HCT116 (cell line): ENCODE measurements around the gene GTF2IRD1. TPM values are rescaled to one million over a fixed set of nuclear protein-coding genes. Genes with fewer than 3 reads are reported as not detected.

Experiments
- ATAC-seq: fragments of 200-7000 bp; cut with Tn5 transposase; 2 replicates; pipeline ENCODE4 v1.9.1; 2020; ENCODE audit warnings: mild to moderate bottlenecking, moderate library complexity
- BruUV-seq: library from RNA; stranded (reverse); fragments of 400-500 nt; replicated peaks from 2 replicates; lab custom pipeline; 2021; lab: Mats Ljungman, UMichigan
- CTCF ChIA-PET: fragments of 300-600 bp; sonication (Branson Sonifier 250); formaldehyde crosslinking; loops from one replicate; lab custom pipeline; 2021; ENCODE audit warnings: antibody characterized with exemption; lab: Charles Lee
- POLR2A ChIA-PET: fragments of 300-600, 350-600 bp; sonication (Branson Sonifier 250); formaldehyde crosslinking; loops from one replicate; lab custom pipeline; 2021; ENCODE audit warnings: antibody characterized with exemption; lab: Charles Lee
- RAD21 ChIA-PET, 2 experiments: fragments of 300-600 bp; sonication (Branson Sonifier 250); formaldehyde crosslinking; loops; one replicate each; lab custom pipeline; 2023; ENCODE audit warnings: low total read pairs in 2 of 2; ENCODE audit not compliant: uncharacterized antibody in 2 of 2, unreplicated experiment in 2 of 2, low non-redundant PET in 1 of 2; lab: Charles Lee
- DNase-seq: peaks from one replicate; pipeline ENCODE4 v3.0.0-alpha.2; 2010; ENCODE audit warnings: low read depth, low spot score
- H2AFZ ChIP-seq: fragments of 200-600 bp; shearing (Covaris generic), sonication (generic); 2 replicates; pipeline ENCODE4 v1.6.1; 2017; ENCODE audit warnings: low read depth, mixed run types, mixed read lengths, antibody characterized with exemption, low read length; ENCODE audit not compliant: poor library complexity, severe bottlenecking
- H3K27ac ChIP-seq: 2 replicates; pipeline ENCODE4 v1.5.1; 2012; ENCODE audit warnings: low read depth, low read length
- H3K27me3 ChIP-seq: fragments of 200-600 bp; sonication (generic); 2 replicates; pipeline ENCODE4 v1.6.1; 2016; ENCODE audit warnings: mixed run types, low read length, mixed read lengths; ENCODE audit not compliant: insufficient read depth
- H3K36me3 ChIP-seq, 2 experiments: fragments of 200-500 bp in 1 of 2; fragments of 200-600 bp in 1 of 2; sonication (Bioruptor generic) in 1 of 2; sonication (generic) in 1 of 2; 2 replicates each; pipeline versions ENCODE4 v1.5.1 to v1.6.1; 2014 to 2016; ENCODE audit warnings: low read length in 2 of 2, inconsistent platforms in 1 of 2, mixed read lengths in 1 of 2, mixed run types in 1 of 2; ENCODE audit not compliant: insufficient read depth in 2 of 2, control insufficient read depth in 1 of 2
- H3K4me1 ChIP-seq, 2 experiments: fragments of 200-600 bp in 1 of 2; sonication (generic) in 1 of 2; 2 replicates each; pipeline versions ENCODE4 v1.5.1 to v1.6.1; 2012 to 2017; ENCODE audit warnings: low read length in 2 of 2, inconsistent platforms in 1 of 2, mild to moderate bottlenecking in 1 of 2, mixed read lengths in 1 of 2, mixed run types in 1 of 2, moderate library complexity in 1 of 2; ENCODE audit not compliant: insufficient read depth in 2 of 2, control insufficient read depth in 1 of 2
- H3K4me2 ChIP-seq: fragments of 200-600 bp; sonication (generic); 2 replicates; pipeline ENCODE4 v1.6.1; 2017; ENCODE audit warnings: mixed run types, low read length, mixed read lengths
- H3K4me3 ChIP-seq, 2 experiments: fragments of 200-600 bp in 1 of 2; sonication (generic) in 1 of 2; replicated peaks in 1 of 2; 2 replicates each; pipeline ENCODE4 v1.5.1; 2011 to 2016; ENCODE audit warnings: low read length in 2 of 2, control low read depth in 1 of 2, low read depth in 1 of 2, mild to moderate bottlenecking in 1 of 2, mixed read lengths in 1 of 2, mixed run types in 1 of 2
- H3K79me2 ChIP-seq: fragments of 200-600 bp; sonication (generic); 2 replicates; pipeline ENCODE4 v1.6.1; 2017; ENCODE audit warnings: mild to moderate bottlenecking, mixed run types, low read length, moderate library complexity, mixed read lengths; ENCODE audit not compliant: insufficient read depth
- H3K9ac ChIP-seq: fragments of 200-600 bp; sonication (generic); 2 replicates; pipeline ENCODE4 v1.6.1; 2016; ENCODE audit warnings: low read length, mixed read lengths
- H3K9me2 ChIP-seq: fragments of 200-600 bp; sonication (generic), shearing (Covaris generic); 2 replicates; pipeline ENCODE4 v1.6.1; 2017; ENCODE audit warnings: mixed run types, mild to moderate bottlenecking, moderate library complexity; ENCODE audit not compliant: insufficient read depth
- H3K9me3 ChIP-seq, 2 experiments: fragments of 200-500 bp in 1 of 2; fragments of 200-600 bp in 1 of 2; sonication (Bioruptor generic) in 1 of 2; sonication (generic) in 1 of 2; 2 replicates each; pipeline ENCODE4 v1.6.1; 2014 to 2017; ENCODE audit warnings: low read length in 2 of 2, mixed read lengths in 2 of 2, inconsistent platforms in 1 of 2, low read depth in 1 of 2, mild to moderate bottlenecking in 1 of 2, mixed run types in 1 of 2, moderate library complexity in 1 of 2; ENCODE audit not compliant: control insufficient read depth in 1 of 2, insufficient read depth in 1 of 2
- H4K20me1 ChIP-seq: fragments of 200-600 bp; sonication (generic), shearing (Covaris generic); 2 replicates; pipeline ENCODE4 v1.6.1; 2017; ENCODE audit warnings: mixed run types, mild to moderate bottlenecking, moderate library complexity; ENCODE audit not compliant: insufficient read depth
- ATF3 ChIP-seq: IDR thresholded peaks from 2 replicates; pipeline ENCODE4 v1.6.1; 2012
- CEBPB ChIP-seq: IDR thresholded peaks from 2 replicates; pipeline ENCODE4 v1.6.1; 2012; ENCODE audit warnings: low read depth
- CTCF ChIP-seq, 3 experiments: fragments of 200-600 bp in 1 of 3; sonication (generic) in 1 of 3; IDR thresholded peaks in 2 of 3; conservative IDR thresholded peaks in 1 of 3; 2 replicates each; pipeline ENCODE4 v1.5.1; 2012 to 2017; ENCODE audit warnings: low read depth in 2 of 3, low read length in 2 of 3, antibody characterized with exemption in 1 of 3, borderline replicate concordance in 1 of 3, control low read depth in 1 of 3, mild to moderate bottlenecking in 1 of 3, mixed read lengths in 1 of 3, mixed run types in 1 of 3, moderate library complexity in 1 of 3; ENCODE audit not compliant: insufficient read depth in 1 of 3
- EGR1 ChIP-seq: IDR thresholded peaks from 2 replicates; pipeline ENCODE4 v1.6.1; 2012; ENCODE audit warnings: low read depth
- EZH2 ChIP-seq: fragments of 200-600 bp; sonication (generic); IDR thresholded peaks from 2 replicates; pipeline ENCODE4 v1.6.1; 2017; ENCODE audit warnings: antibody characterized with exemption, mixed run types
- FOSL1 ChIP-seq: IDR thresholded peaks from 2 replicates; pipeline ENCODE4 v1.6.1; 2012; ENCODE audit warnings: low read depth
- JUND ChIP-seq: IDR thresholded peaks from 2 replicates; pipeline ENCODE4 v1.6.1; 2012
- POLR2A ChIP-seq: IDR thresholded peaks from 2 replicates; pipeline ENCODE4 v1.7.0; 2011; ENCODE audit warnings: borderline replicate concordance; ENCODE audit not compliant: insufficient read depth, insufficient read length; ENCODE audit errors: extremely low read depth
- RAD21 ChIP-seq: IDR thresholded peaks from 2 replicates; pipeline ENCODE4 v1.6.1; 2012; ENCODE audit warnings: low read depth, mild to moderate bottlenecking
- SIN3A ChIP-seq: IDR thresholded peaks from 2 replicates; pipeline ENCODE4 v1.6.1; 2012; ENCODE audit warnings: low read depth
- SRF ChIP-seq: IDR thresholded peaks from 2 replicates; pipeline ENCODE4 v1.6.1; 2012; ENCODE audit warnings: low read depth
- TCF7L2 ChIP-seq: IDR thresholded peaks from 2 replicates; pipeline ENCODE4 v1.7.0; 2011; ENCODE audit warnings: borderline replicate concordance, inconsistent platforms; ENCODE audit not compliant: insufficient read depth, insufficient read length; ENCODE audit errors: extremely low read depth
- YY1 ChIP-seq: IDR thresholded peaks from 2 replicates; pipeline ENCODE4 v1.6.1; 2011; ENCODE audit warnings: low read length, low read depth, moderate library complexity, mild to moderate bottlenecking; ENCODE audit not compliant: insufficient replicate concordance; ENCODE audit errors: extremely low read depth
- ZBTB33 ChIP-seq: IDR thresholded peaks from 2 replicates; pipeline ENCODE4 v1.6.1; 2011; ENCODE audit warnings: mild to moderate bottlenecking, low read length, moderate library complexity; ENCODE audit not compliant: insufficient replicate concordance; ENCODE audit errors: extremely low read depth
- ZFX ChIP-seq: fragments of 450-650 bp; IDR thresholded peaks from 2 replicates; pipeline ENCODE4 v1.6.1; 2017
- intact Hi-C: fragments of 100-400 bp; cut with micrococcal nuclease; formaldehyde crosslinking; loops from 2 replicates; pipeline ENCODE4 v1.10.0; 2022
- total RNA-seq: library from RNA; stranded (reverse); gene quantifications from one replicate; pipeline ENCODE4 v1.2.1, GENCODE V29; 2021; ENCODE audit not compliant: unreplicated experiment

The GTF2IRD1 gene
- total RNA-seq, 1 experiment from 2014 or later = 34.5 TPM

GRCh38 chr7:74521855-74522254, 68.1 kb downstream of the GTF2IRD1 start:
- H2AFZ ChIP-seq = no peak overlapping the region
- no peak overlapping the region for H3K4me3 ChIP-seq
- no peaks in the 10 kb centered on the region for H4K20me1 ChIP-seq
- H3K4me1 ChIP-seq = peaks cover 0 to 3% of the 10 kb centered on the region in 2 experiments; a peak in 1 of 4 replicates
- H3K27ac ChIP-seq = no peak overlapping the region
- BruUV-seq = no TSS peak
- ChIA-PET RAD21 (no interaction called here), POLR2A (no interaction called here), CTCF (no interaction called here)
- H3K27me3 ChIP-seq = no peaks in the 10 kb centered on the region
- no peaks in the 10 kb centered on the region for H3K9me2 ChIP-seq
- no peak overlapping the region for H3K9ac ChIP-seq
- DNase-seq (no peak), ATAC-seq (no peak)
- peaks cover 3 to 20% of the 10 kb centered on the region in 2 experiments; a peak in 2 of 4 replicates for H3K36me3 ChIP-seq
- peaks cover 0 to 13% of the 10 kb centered on the region in 2 experiments; a peak in 1 of 4 replicates for H3K9me3 ChIP-seq
- no peak overlapping the region for H3K4me2 ChIP-seq
- TF ChIP-seq TCF7L2 (no peak), SRF (no peak), FOSL1 (no peak), RAD21 (no peak), EGR1 (no peak), CTCF (IDR thresholded peaks at IDR 0.05 in 2 of 3, conservative IDR thresholded peaks at IDR 0.05 in 1 of 3; ENCODE audit: borderline replicate concordance in 1 of 3, insufficient read depth in 1 of 3, low read depth in 2 of 3, low read length in 2 of 3) (no peak), ZFX (no peak), ATF3 (no peak), ZBTB33 (no peak), JUND (no peak), POLR2A (no peak), EZH2 (no peak), YY1 (no peak), CEBPB (no peak), SIN3A (no peak)
- intact Hi-C loops = no loop called here
- no peaks in the 10 kb centered on the region for H3K79me2 ChIP-seq
